Neural cell (in vitro differentiated cells): ENCODE data around the gene TAC3.

Experiments
- CTCF ChIP-seq: fragments of 450-650 bp; IDR thresholded peaks from 2 replicates; pipeline ENCODE4 v1.5.1; 2014; ENCODE audit warnings: antibody characterized with exemption, mild to moderate bottlenecking, moderate library complexity; ENCODE audit not compliant: poor library complexity, severe bottlenecking
- EP300 ChIP-seq: fragments of 450-650 bp; conservative IDR thresholded peaks from 2 replicates; pipeline ENCODE4 v1.6.1; 2014; ENCODE audit warnings: antibody characterized with exemption, mild to moderate bottlenecking, moderate library complexity; ENCODE audit not compliant: poor library complexity, severe bottlenecking
- EZH2 ChIP-seq: fragments of 200-600, 300-800 bp; shearing (Covaris generic), sonication (generic); IDR thresholded peaks from 2 replicates; pipeline ENCODE4 v1.6.1; 2014; ENCODE audit warnings: antibody characterized with exemption, low read length, borderline replicate concordance, mild to moderate bottlenecking; ENCODE audit not compliant: insufficient read depth, poor library complexity, severe bottlenecking
- POLR2AphosphoS5 ChIP-seq: IDR thresholded peaks from 2 replicates; pipeline ENCODE4 v1.6.1; 2012
- RAD21 ChIP-seq: fragments of 450-650 bp; conservative IDR thresholded peaks from 2 replicates; pipeline ENCODE4 v1.6.1; 2014; ENCODE audit warnings: antibody characterized with exemption, mild to moderate bottlenecking, moderate library complexity
- SMC3 ChIP-seq: fragments of 450-650 bp; conservative IDR thresholded peaks from 2 replicates; pipeline ENCODE4 v1.6.1; 2014; ENCODE audit warnings: antibody characterized with exemption, mild to moderate bottlenecking, moderate library complexity; ENCODE audit not compliant: poor library complexity
- TAF1 ChIP-seq: IDR thresholded peaks from 2 replicates; pipeline ENCODE4 v1.6.1; 2012; ENCODE audit warnings: low read depth

GRCh38 chr12:56987551-56988053, 28.7 kb downstream of the TAC3 start:
- TF ChIP-seq EZH2 (no peak), CTCF (peak; percentile 88), RAD21 (peak; percentile 84), POLR2AphosphoS5 (no peak), EP300 (no peak), SMC3 (peak; percentile 92), TAF1 (no peak)
